Ovary (tissue), 9 donors: ENCODE results near the gene ZDHHC1. TPM values are rescaled to one million over a fixed set of nuclear protein-coding genes. Genes with fewer than 3 reads are reported as not detected.

ENCODE experiments used
- DNase-seq, 5 donors: peaks; one replicate each; pipeline ENCODE4 v3.0.0-alpha.2; 2019 to 2020
- H3K27ac ChIP-seq, 2 donors: fragments of 200-600 bp; one replicate each; pipeline versions ENCODE4 v1.5.1 to v1.8.0; 2019 to 2022
- H3K27me3 ChIP-seq: fragments of 200-600 bp; one replicate; pipeline ENCODE4 v1.8.0; 2022
- H3K36me3 ChIP-seq: fragments of 200-600 bp; sonication (generic); one replicate; pipeline ENCODE4 v1.5.1; 2019
- H3K4me1 ChIP-seq: one replicate; pipeline ENCODE4 v1.8.1; 2013; ENCODE audit warnings: mild to moderate bottlenecking, moderate library complexity; ENCODE audit not compliant: insufficient read depth
- H3K4me3 ChIP-seq: fragments of 200-600 bp; sonication (generic); one replicate; pipeline ENCODE4 v1.5.1; 2017
- H3K9me3 ChIP-seq, 2 donors: fragments of 200-600 bp in 1 of 2; sonication (generic) in 1 of 2; one replicate each; pipeline versions ENCODE4 v1.5.1 to v1.8.1; 2013 to 2019; ENCODE audit warnings: mild to moderate bottlenecking in 1 of 2, moderate library complexity in 1 of 2
- CTCF ChIP-seq, 3 donors: fragments of 450-650 bp in 2 of 3; fragments of 200-600 bp in 1 of 3; IDR thresholded peaks; one replicate each; pipeline versions ENCODE4 v1.5.1 to v1.8.0; 2016 to 2022; ENCODE audit warnings: antibody characterized with exemption in 3 of 3, mild to moderate bottlenecking in 1 of 3
- EP300 ChIP-seq: sonication (generic); formaldehyde crosslinking; IDR thresholded peaks from one replicate; pipeline ENCODE4 v1.6.1; 2017; ENCODE audit warnings: antibody characterized with exemption
- POLR2A ChIP-seq: fragments of 450-650 bp; IDR thresholded peaks from one replicate; pipeline ENCODE4 v1.6.1; 2017; ENCODE audit warnings: antibody characterized with exemption, mild to moderate bottlenecking, moderate library complexity
- WGBS, 3 donors: extraction: QIAGEN DNeasy Blood & Tissue Kit in 1 of 3; methylation state at CpG; one replicate each; pipeline versions ENCODE4 v1.1.5 to v1.1.7; 2013 to 2017; 5-methylcytosine and 5-hydroxymethylcytosine counted together
- intact Hi-C, 4 donors: fragments of 100-400 bp; cut with DNase I; formaldehyde crosslinking; loops; one replicate each; pipeline versions ENCODE4 v1.11.0 to v1.15.1; 2022 to 2023
- polyA plus RNA-seq, 2 donors: library from polyadenylated mRNA; stranded (reverse); fragments of 200-250 nt in 1 of 2; fragments of 350-450 nt in 1 of 2; fragmentation: Illumina TruSeq in 1 of 2; extraction: RNeasy Lipid Tissue Mini Kit (QIAGEN cat#74804) in 1 of 2; gene quantifications; one replicate each; pipeline ENCODE4 v1.2.3, GENCODE V29; 2013 to 2014
- total RNA-seq, 7 donors: library from RNA; depleted of rRNA in 2 of 7; stranded (reverse); fragments of >200 nt in 2 of 7; fragmentation: NEBNext Ultra II Directional in 3 of 7; extraction: Animal tissue kit (Norgen Biotek cat#: 25700) in 3 of 7; gene quantifications; one replicate each; pipeline versions ENCODE4 v1.1.0 to v1.2.4, GENCODE V29; 2016 to 2023
- donor health status: DM: no; HTN: no; CAD: no; lungs with moderate emphysema.
- donor health status: DM: no; HTN: no; CAD: no.
- donor health status: Bipolar disorder and iron deficiency.
- donor health status: DM: yes; HTN: yes; CAD: no.
- donor health status: DM: no; HTN: no; CAD: no.
- donor health status: DM: yes; HTN: yes; CAD: no.

The ZDHHC1 gene
- total and polyA plus RNA-seq, 9 donors: 1.4 to 45.5 (median 21.9) TPM

GRCh38 chr16:67389911-67390815, 26.1 kb downstream of the ZDHHC1 start:
- Histone ChIP-seq H3K4me3 (no peak overlapping the region), H3K27ac (no peak overlapping the region), H3K9me3 (no peaks in the 10 kb centered on the region), H3K36me3 (no peaks in the 10 kb centered on the region), H3K27me3 (no peaks in the 10 kb centered on the region), H3K4me1 (peaks cover 10% of the 10 kb centered on the region)
- no peak for DNase-seq
- TF ChIP-seq EP300 (no peak), CTCF (IDR thresholded peaks at IDR 0.05) (no peak), POLR2A (no peak)
- intact Hi-C loops: loop anchor here in 2 of 4 donors (10.0 kb wide), 2 partner anchors 105 to 425 kb away; partner anchors contain the start of gene CES3 (in 1 of the 2)
- 88 to 95% (median 89%) methylated on average over 27 of the region's 27 CpGs for WGBS, 3 donors

- no peak for DNase-seq
- H3K36me3 ChIP-seq: no peaks in the 10 kb centered on the region
- H3K27ac ChIP-seq: no peak overlapping the region
- H3K27me3 ChIP-seq: no peaks in the 10 kb centered on the region
- 89 to 100% (median 94%) methylated on average over 2 of the region's 2 CpGs for WGBS, 3 donors
- TF ChIP-seq POLR2A (no peak), CTCF (IDR thresholded peaks at IDR 0.05) (no peak), EP300 (no peak)
- no peak overlapping the region for H3K4me3 ChIP-seq
- H3K9me3 ChIP-seq: no peaks in the 10 kb centered on the region
- peaks cover 8% of the 10 kb centered on the region for H3K4me1 ChIP-seq
- intact Hi-C loops: no loop called here
Observed at GRCh38 chr16:67388591-67388990, 27.7 kb downstream of the ZDHHC1 start.

GRCh38 chr16:67388191-67388590, 28.1 kb downstream of the ZDHHC1 start:
- TF ChIP-seq EP300 (no peak), CTCF (IDR thresholded peaks at IDR 0.05) (no peak), POLR2A (no peak)
- DNase-seq: no peak
- intact Hi-C loops: no loop called here
- peaks cover 8% of the 10 kb centered on the region for H3K4me1 ChIP-seq
- H3K4me3 ChIP-seq: no peak overlapping the region
- H3K27ac ChIP-seq: no peak overlapping the region
- no peaks in the 10 kb centered on the region for H3K27me3 ChIP-seq
- no peaks in the 10 kb centered on the region for H3K36me3 ChIP-seq
- WGBS, 3 donors: 78 to 84% (median 83%) methylated on average over 8 of the region's 8 CpGs
- no peaks in the 10 kb centered on the region for H3K9me3 ChIP-seq

GRCh38 chr16:67387479-67388079, 28.7 kb downstream of the ZDHHC1 start:
- 84 to 89% (median 88%) methylated on average over 8 of the region's 8 CpGs for WGBS, 3 donors
- peaks cover 3% of the 10 kb centered on the region for H3K4me1 ChIP-seq
- DNase-seq: no peak
- H3K9me3 ChIP-seq: no peaks in the 10 kb centered on the region
- H3K4me3 ChIP-seq: no peak overlapping the region
- TF ChIP-seq CTCF (IDR thresholded peaks at IDR 0.05): no peak
- no peak for TF ChIP-seq POLR2A
- TF ChIP-seq EP300: no peak
- intact Hi-C loops: no loop called here
- H3K36me3 ChIP-seq: no peaks in the 10 kb centered on the region
- no peaks in the 10 kb centered on the region for H3K27me3 ChIP-seq
- no peak overlapping the region for H3K27ac ChIP-seq
